ENCODE results near the gene IL11RA.

GRCh38 chr9:34634551-34635248 is 17.3 kb upstream of the IL11RA start:
- no peak for TF ChIP-seq POLR2AphosphoS5 (IDR thresholded peaks at IDR 0.05; ENCODE audit: low read depth, low read length)
- TF ChIP-seq POLR2A (IDR thresholded peaks at IDR 0.05; ENCODE audit: low read depth, low read length), result no peak
